Esophagus squamous epithelium (tissue), 4 donors: ENCODE results near the gene CXADR.

Experiments used
- CTCF ChIP-seq, 6 experiments: fragments of 450-650 bp in 4 of 6; fragments of 200-600 bp in 2 of 6; sonication (generic) in 2 of 6; IDR thresholded peaks; one replicate each; pipeline ENCODE4 v1.5.1; 2016 to 2019; ENCODE audit warnings: antibody characterized with exemption in 6 of 6, mild to moderate bottlenecking in 4 of 6, moderate library complexity in 4 of 6
- POLR2A ChIP-seq, 4 donors: fragments of 450-650 bp; IDR thresholded peaks; one replicate each; pipeline ENCODE4 v1.6.1; 2017; ENCODE audit warnings: antibody characterized with exemption in 4 of 4, mild to moderate bottlenecking in 4 of 4, moderate library complexity in 3 of 4

- TF ChIP-seq CTCF (IDR thresholded peaks at IDR 0.05) (no peak), POLR2A (IDR thresholded peaks at IDR 0.05) (no peak)
Observed at GRCh38 chr21:17527240-17527639, 14.4 kb downstream of the CXADR start.
